Cardiac muscle cell (in vitro differentiated cells and primary cell): ENCODE measurements around the gene OR5C1. TPM values are rescaled to one million over a fixed set of nuclear protein-coding genes. Genes with fewer than 3 reads are reported as not detected.

Experiments used
- DNase-seq, 2 donors: peaks; one replicate each; pipeline versions ENCODE4 v3.0.0 to v3.0.0-alpha.2; 2010 to 2017; ENCODE audit warnings: low read depth in 1 of 2, low spot score in 1 of 2
- H3K27ac ChIP-seq: fragments of 200-600 bp; sonication (generic); 2 replicates; pipeline ENCODE4 v1.5.1; 2016
- H3K27me3 ChIP-seq: fragments of 200-600 bp; sonication (generic); 2 replicates; pipeline ENCODE4 v1.6.0; 2016; ENCODE audit warnings: control low read depth
- H3K36me3 ChIP-seq: fragments of 200-600 bp; sonication (generic); 2 replicates; pipeline ENCODE4 v1.5.1; 2016; ENCODE audit warnings: control low read depth
- H3K4me1 ChIP-seq: fragments of 200-600 bp; sonication (generic); 2 replicates; pipeline ENCODE4 v1.8.1; 2017; ENCODE audit warnings: low read depth, mild to moderate bottlenecking, mixed run types
- H3K4me3 ChIP-seq: fragments of 200-600 bp; sonication (generic); 2 replicates; pipeline ENCODE4 v1.5.1; 2016; ENCODE audit warnings: mild to moderate bottlenecking
- H3K9me3 ChIP-seq: fragments of 200-600 bp; sonication (generic); 2 replicates; pipeline ENCODE4 v1.5.1; 2017; ENCODE audit warnings: low read depth, mild to moderate bottlenecking, control low read depth
- CTCF ChIP-seq: IDR thresholded peaks from 2 replicates; pipeline ENCODE4 v1.5.1; 2012; ENCODE audit warnings: low read depth, mild to moderate bottlenecking, low read length
- polyA plus RNA-seq: library from polyadenylated mRNA; unstranded; fragments of >200 nt; fragmentation: Nextera tagmentation; extraction: Ambion mirVana; gene quantifications from 2 replicates; pipeline ENCODE4 v1.2.1, GENCODE V29; 2016
- total RNA-seq: library from RNA; depleted of rRNA; stranded (reverse); fragments of >200 nt; gene quantifications from 2 replicates; pipeline ENCODE4 v1.2.3, GENCODE V29; 2016

OR5C1 gene
- total and polyA plus RNA-seq, 2 experiments from 2014 or later, result not detected

GRCh38 chr9:122786338-122786737, 2.4 kb upstream of the OR5C1 start:
- Histone ChIP-seq H3K4me3 (no peak overlapping the region), H3K27me3 (no peaks in the 10 kb centered on the region), H3K4me1 (no peaks in the 10 kb centered on the region), H3K36me3 (no peaks in the 10 kb centered on the region), H3K27ac (no peak overlapping the region), H3K9me3 (no peaks in the 10 kb centered on the region)
- TF ChIP-seq CTCF, result no peak
- DNase-seq, result no peak

GRCh38 chr9:122789256-122790046, 718 bp downstream of the OR5C1 start:
- no peak for DNase-seq

GRCh38 chr9:122791872-122792669, 3.3 kb downstream of the OR5C1 start:
- Histone ChIP-seq H3K27me3 (no peaks in the 10 kb centered on the region), H3K27ac (no peak overlapping the region), H3K4me1 (no peaks in the 10 kb centered on the region), H3K36me3 (no peaks in the 10 kb centered on the region), H3K4me3 (no peak overlapping the region), H3K9me3 (no peaks in the 10 kb centered on the region)
- TF ChIP-seq CTCF, result no peak
- DNase-seq, result no peak

More at GRCh38 chr9:122789256-122790046, 718 bp downstream of the OR5C1 start:
- no peaks in the 10 kb centered on the region for H3K4me1 ChIP-seq
- H3K4me3 ChIP-seq, result no peak overlapping the region
- H3K27ac ChIP-seq, result no peak overlapping the region
- H3K27me3 ChIP-seq, result no peaks in the 10 kb centered on the region
- TF ChIP-seq CTCF, result no peak
- no peaks in the 10 kb centered on the region for H3K36me3 ChIP-seq
- H3K9me3 ChIP-seq, result no peaks in the 10 kb centered on the region

- no peak for DNase-seq
- no peaks in the 10 kb centered on the region for H3K27me3 ChIP-seq
- no peaks in the 10 kb centered on the region for H3K9me3 ChIP-seq
- no peak overlapping the region for H3K4me3 ChIP-seq
- no peak overlapping the region for H3K27ac ChIP-seq
- H3K4me1 ChIP-seq, result no peaks in the 10 kb centered on the region
- H3K36me3 ChIP-seq, result no peaks in the 10 kb centered on the region
- no peak for TF ChIP-seq CTCF
These were observed 8.8 kb downstream of the OR5C1 start for GRCh38 chr9:122797316-122798063.
